DMS53 (cell line): Measurements from ENCODE around the gene APOBR.
"Not testable (repeated sequence)": the region's sequence is repeated elsewhere in the genome, so short reads cannot be mapped to it uniquely, and the experiment has no call there.

Experiments used
- DNase-seq: peaks from one replicate; lab custom pipeline; 2025; lab: John Stamatoyannopoulos, UW

Gene APOBR

GRCh38 chr16:28494121-28494851 lies at the start of gene APOBR:
Gene APOBR (plus strand): TSS chr16:28494643. CDS start chr16:28494682, 39 bp downstream.
- DNase-seq, result no peak

- DNase-seq, result not testable (repeated sequence)
These were observed 48.1 kb upstream of the APOBR start for GRCh38 chr16:28446388-28446787.

- DNase-seq, result not testable (repeated sequence)
These were observed 47.4 kb upstream of the APOBR start for GRCh38 chr16:28447081-28447480.

- DNase-seq, result no peak
These were observed 20.7 kb upstream of the APOBR start for GRCh38 chr16:28473714-28474265.

GRCh38 chr16:28475221-28475620 lies 19.2 kb upstream of the APOBR start:
- DNase-seq, result no peak

- no peak for DNase-seq
These were observed 17.0 kb upstream of the APOBR start for GRCh38 chr16:28477311-28477920.

- DNase-seq, result no peak
These were observed 15.8 kb upstream of the APOBR start for GRCh38 chr16:28478506-28479180.

- DNase-seq, result no peak
These were observed 12.4 kb upstream of the APOBR start for GRCh38 chr16:28482026-28482425.

GRCh38 chr16:28483361-28483760 lies 11.1 kb upstream of the APOBR start:
- not testable (repeated sequence) for DNase-seq

GRCh38 chr16:28486266-28486665 lies 8.2 kb upstream of the APOBR start:
- no peak for DNase-seq

- peak; percentile 28 for DNase-seq
These were observed 3.0 kb upstream of the APOBR start for GRCh38 chr16:28491230-28491969.

GRCh38 chr16:28491970-28492474 lies 2.4 kb upstream of the APOBR start, which contains the start of gene CLN3:
Gene CLN3 (minus strand): TSS chr16:28492074. CDS start chr16:28491759, 315 bp downstream.
- DNase-seq, result peak; percentile 95

GRCh38 chr16:28492511-28492910 lies 1.9 kb upstream of the APOBR start:
- DNase-seq, result no peak

GRCh38 chr16:28495098-28495793 lies 803 bp downstream of the APOBR start:
- DNase-seq, result no peak

GRCh38 chr16:28495795-28496749 lies 1.6 kb downstream of the APOBR start:
- DNase-seq, result no peak

GRCh38 chr16:28496844-28497243 lies 2.4 kb downstream of the APOBR start:
- DNase-seq, result no peak

GRCh38 chr16:28497386-28497785 lies 2.9 kb downstream of the APOBR start:
- no peak for DNase-seq

- peak; percentile 20 for DNase-seq
These were observed 3.6 kb downstream of the APOBR start for GRCh38 chr16:28497861-28498599.
